ENCODE data around the gene MAPKBP1.

The MAPKBP1 gene

DNA sequence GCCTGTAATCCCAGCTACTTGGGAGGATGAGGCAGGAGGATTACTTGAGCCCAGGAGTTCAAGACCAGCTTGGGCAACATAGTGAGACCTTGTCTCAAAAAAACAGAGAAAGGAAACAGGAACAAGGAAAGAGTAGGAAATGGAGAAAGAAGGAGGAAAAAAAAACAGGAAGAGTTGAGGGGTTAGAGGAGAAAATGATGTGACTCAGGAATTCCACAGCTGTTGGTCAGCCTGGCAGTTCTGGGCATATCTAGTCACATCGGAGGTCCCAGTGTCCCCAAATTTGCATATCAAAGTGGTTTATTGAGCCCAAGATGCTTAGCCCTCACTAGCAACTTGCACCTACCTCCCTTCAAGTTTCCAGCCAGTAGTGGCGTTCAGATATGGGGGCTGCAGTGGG lies 34.8 kb downstream of the MAPKBP1 start:
- Histone ChIP-seq H3K4me3 (ENCODE audit: low read depth, low read length) (no peak overlapping the region), H3K27ac (ENCODE audit: extremely low read depth, low read depth, low read length) (no peak overlapping the region), H3K36me3 (ENCODE audit: control insufficient read depth in 2 of 2, insufficient read depth in 1 of 2, low read length in 2 of 2) (peaks cover 0 to 6% of the 10 kb centered on the region in 2 experiments; a peak in 1 of 3 replicates), H3K9me3 (ENCODE audit: control insufficient read depth, insufficient read depth, low read depth, low read length) (no peaks in the 10 kb centered on the region), H3K4me1 (ENCODE audit: control insufficient read depth, insufficient read depth, low read length) (no peaks in the 10 kb centered on the region)
- TF ChIP-seq ZNF473 (tag by site-specific recombination; IDR thresholded peaks at IDR 0.05): no peak
- TF ChIP-seq, protein P1, sequence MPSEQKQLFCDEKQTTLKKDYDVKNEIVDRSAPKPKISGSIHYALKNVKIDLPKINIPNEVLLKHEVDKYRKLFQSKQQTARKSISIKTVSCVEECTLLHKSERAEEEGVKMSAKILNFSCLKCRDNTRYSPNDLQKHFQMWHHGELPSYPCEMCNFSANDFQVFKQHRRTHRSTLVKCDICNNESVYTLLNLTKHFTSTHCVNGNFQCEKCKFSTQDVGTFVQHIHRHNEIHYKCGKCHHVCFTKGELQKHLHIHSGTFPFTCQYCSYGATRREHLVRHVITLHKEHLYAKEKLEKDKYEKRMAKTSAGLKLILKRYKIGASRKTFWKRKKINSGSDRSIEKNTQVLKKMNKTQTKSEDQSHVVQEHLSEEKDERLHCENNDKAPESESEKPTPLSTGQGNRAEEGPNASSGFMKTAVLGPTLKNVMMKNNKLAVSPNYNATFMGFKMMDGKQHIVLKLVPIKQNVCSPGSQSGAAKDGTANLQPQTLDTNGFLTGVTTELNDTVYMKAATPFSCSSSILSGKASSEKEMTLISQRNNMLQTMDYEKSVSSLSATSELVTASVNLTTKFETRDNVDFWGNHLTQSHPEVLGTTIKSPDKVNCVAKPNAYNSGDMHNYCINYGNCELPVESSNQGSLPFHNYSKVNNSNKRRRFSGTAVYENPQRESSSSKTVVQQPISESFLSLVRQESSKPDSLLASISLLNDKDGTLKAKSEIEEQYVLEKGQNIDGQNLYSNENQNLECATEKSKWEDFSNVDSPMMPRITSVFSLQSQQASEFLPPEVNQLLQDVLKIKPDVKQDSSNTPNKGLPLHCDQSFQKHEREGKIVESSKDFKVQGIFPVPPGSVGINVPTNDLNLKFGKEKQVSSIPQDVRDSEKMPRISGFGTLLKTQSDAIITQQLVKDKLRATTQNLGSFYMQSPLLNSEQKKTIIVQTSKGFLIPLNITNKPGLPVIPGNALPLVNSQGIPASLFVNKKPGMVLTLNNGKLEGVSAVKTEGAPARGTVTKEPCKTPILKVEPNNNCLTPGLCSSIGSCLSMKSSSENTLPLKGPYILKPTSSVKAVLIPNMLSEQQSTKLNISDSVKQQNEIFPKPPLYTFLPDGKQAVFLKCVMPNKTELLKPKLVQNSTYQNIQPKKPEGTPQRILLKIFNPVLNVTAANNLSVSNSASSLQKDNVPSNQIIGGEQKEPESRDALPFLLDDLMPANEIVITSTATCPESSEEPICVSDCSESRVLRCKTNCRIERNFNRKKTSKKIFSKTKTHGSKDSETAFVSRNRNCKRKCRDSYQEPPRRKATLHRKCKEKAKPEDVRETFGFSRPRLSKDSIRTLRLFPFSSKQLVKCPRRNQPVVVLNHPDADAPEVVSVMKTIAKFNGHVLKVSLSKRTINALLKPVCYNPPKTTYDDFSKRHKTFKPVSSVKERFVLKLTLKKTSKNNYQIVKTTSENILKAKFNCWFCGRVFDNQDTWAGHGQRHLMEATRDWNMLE (tag by site-specific recombination; conservative IDR thresholded peaks at IDR 0.05; ENCODE audit: low read depth): no peak
- TF ChIP-seq, protein P2, sequence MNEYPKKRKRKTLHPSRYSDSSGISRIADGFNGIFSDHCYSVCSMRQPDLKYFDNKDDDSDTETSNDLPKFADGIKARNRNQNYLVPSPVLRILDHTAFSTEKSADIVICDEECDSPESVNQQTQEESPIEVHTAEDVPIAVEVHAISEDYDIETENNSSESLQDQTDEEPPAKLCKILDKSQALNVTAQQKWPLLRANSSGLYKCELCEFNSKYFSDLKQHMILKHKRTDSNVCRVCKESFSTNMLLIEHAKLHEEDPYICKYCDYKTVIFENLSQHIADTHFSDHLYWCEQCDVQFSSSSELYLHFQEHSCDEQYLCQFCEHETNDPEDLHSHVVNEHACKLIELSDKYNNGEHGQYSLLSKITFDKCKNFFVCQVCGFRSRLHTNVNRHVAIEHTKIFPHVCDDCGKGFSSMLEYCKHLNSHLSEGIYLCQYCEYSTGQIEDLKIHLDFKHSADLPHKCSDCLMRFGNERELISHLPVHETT (tag by site-specific recombination; IDR thresholded peaks at IDR 0.05): no peak
- TF ChIP-seq ZNF555 (tag by site-specific recombination; conservative IDR thresholded peaks at IDR 0.05): no peak
- TF ChIP-seq ZNF366 (tag by site-specific recombination; conservative IDR thresholded peaks at IDR 0.05): no peak
- TF ChIP-seq ZNF274 (IDR thresholded peaks at IDR 0.05; ENCODE audit: low read length): no peak
- TF ChIP-seq ZNF274 (tag by site-specific recombination; IDR thresholded peaks at IDR 0.05; ENCODE audit: borderline replicate concordance): no peak
- no peak for TF ChIP-seq ZNF146 (tag by site-specific recombination; IDR thresholded peaks at IDR 0.05)
- no peak for TF ChIP-seq ZNF394 (tag by site-specific recombination; IDR thresholded peaks at IDR 0.05; ENCODE audit: borderline replicate concordance)
- TF ChIP-seq ZNF560 (tag by site-specific recombination; IDR thresholded peaks at IDR 0.05; ENCODE audit: borderline replicate concordance): no peak
- no peak for TF ChIP-seq SP7 (tag by site-specific recombination; IDR thresholded peaks at IDR 0.05)
- ChIA-PET CTCF (interaction anchor here (0.6 to 6.5 kb wide), 7 partner anchors 15 to 343 kb away, joined by 3 to 100 read pairs (median 4); partner anchors contain the start of gene MAPKBP1), POLR2A (interaction anchor here (1.3 kb wide), 1 partner anchor 35 kb away, joined by 5 read pairs; the partner anchor contains the start of gene MAPKBP1)

DNA sequence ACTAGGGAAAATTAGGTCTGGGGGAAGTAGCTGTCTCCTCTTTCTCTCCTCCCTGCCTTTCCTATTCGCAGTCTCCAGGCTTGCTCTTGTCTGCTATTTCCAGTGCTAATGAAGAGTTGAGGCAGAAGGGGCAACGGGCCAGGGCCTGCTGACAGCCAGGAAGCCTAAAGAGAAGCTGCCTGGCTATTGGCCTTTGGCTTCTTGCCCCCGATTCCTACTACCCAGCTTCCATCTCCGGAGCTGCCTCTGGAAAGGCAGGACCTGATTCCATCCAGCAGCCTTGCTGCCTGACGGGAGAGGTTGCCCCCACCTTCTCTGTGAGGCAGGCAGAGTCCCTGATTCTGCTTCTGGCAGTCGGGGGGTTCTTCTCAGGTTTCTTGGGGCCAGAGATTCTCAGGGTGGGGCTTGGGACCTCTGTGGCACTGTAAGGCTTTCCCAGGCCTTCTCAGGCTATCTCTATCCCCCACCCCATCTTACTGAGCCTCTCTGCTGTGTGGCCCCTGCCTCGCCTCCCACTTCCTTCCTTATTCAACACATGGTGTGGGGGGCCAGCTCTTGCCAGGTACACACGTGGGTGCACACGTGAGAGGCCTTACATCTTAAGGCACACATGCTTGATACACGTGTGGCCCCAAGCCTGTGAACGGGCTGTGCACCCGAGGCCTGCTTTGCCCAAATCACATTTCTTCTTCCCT lies 35.4 kb downstream of the MAPKBP1 start:
- CTCF ChIA-PET: interaction anchor here (0.6 to 6.5 kb wide), 10 partner anchors 16 to 344 kb away, joined by 3 to 100 read pairs (median 4); partner anchors contain the start of gene MAPKBP1
- no peak overlapping the region for H3K4me3 ChIP-seq (ENCODE audit: low read depth, low read length)
- H3K9me3 ChIP-seq (ENCODE audit: control insufficient read depth, insufficient read depth, low read depth, low read length): no peaks in the 10 kb centered on the region
- POLR2A ChIA-PET: interaction anchor here (0.6 to 1.3 kb wide), 2 partner anchors 35 to 206 kb away, joined by 5 to 8 read pairs; partner anchors contain the start of gene MAPKBP1
- no peak overlapping the region for H3K27ac ChIP-seq (ENCODE audit: extremely low read depth, low read depth, low read length)
- H3K4me1 ChIP-seq (ENCODE audit: control insufficient read depth, insufficient read depth, low read length): no peaks in the 10 kb centered on the region
- H3K36me3 ChIP-seq (ENCODE audit: control insufficient read depth in 2 of 2, insufficient read depth in 1 of 2, low read length in 2 of 2): peaks cover 0 to 9% of the 10 kb centered on the region in 2 experiments; a peak in 1 of 3 replicates
- TF ChIP-seq, protein P3, sequence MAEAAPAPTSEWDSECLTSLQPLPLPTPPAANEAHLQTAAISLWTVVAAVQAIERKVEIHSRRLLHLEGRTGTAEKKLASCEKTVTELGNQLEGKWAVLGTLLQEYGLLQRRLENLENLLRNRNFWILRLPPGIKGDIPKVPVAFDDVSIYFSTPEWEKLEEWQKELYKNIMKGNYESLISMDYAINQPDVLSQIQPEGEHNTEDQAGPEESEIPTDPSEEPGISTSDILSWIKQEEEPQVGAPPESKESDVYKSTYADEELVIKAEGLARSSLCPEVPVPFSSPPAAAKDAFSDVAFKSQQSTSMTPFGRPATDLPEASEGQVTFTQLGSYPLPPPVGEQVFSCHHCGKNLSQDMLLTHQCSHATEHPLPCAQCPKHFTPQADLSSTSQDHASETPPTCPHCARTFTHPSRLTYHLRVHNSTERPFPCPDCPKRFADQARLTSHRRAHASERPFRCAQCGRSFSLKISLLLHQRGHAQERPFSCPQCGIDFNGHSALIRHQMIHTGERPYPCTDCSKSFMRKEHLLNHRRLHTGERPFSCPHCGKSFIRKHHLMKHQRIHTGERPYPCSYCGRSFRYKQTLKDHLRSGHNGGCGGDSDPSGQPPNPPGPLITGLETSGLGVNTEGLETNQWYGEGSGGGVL (tag by site-specific recombination; IDR thresholded peaks at IDR 0.05): no peak
- no peak for TF ChIP-seq ZFP3 (tag by site-specific recombination; IDR thresholded peaks at IDR 0.05; ENCODE audit: low read depth)
- TF ChIP-seq SP2 (tag by site-specific recombination; IDR thresholded peaks at IDR 0.05): no peak
- TF ChIP-seq, protein P4, sequence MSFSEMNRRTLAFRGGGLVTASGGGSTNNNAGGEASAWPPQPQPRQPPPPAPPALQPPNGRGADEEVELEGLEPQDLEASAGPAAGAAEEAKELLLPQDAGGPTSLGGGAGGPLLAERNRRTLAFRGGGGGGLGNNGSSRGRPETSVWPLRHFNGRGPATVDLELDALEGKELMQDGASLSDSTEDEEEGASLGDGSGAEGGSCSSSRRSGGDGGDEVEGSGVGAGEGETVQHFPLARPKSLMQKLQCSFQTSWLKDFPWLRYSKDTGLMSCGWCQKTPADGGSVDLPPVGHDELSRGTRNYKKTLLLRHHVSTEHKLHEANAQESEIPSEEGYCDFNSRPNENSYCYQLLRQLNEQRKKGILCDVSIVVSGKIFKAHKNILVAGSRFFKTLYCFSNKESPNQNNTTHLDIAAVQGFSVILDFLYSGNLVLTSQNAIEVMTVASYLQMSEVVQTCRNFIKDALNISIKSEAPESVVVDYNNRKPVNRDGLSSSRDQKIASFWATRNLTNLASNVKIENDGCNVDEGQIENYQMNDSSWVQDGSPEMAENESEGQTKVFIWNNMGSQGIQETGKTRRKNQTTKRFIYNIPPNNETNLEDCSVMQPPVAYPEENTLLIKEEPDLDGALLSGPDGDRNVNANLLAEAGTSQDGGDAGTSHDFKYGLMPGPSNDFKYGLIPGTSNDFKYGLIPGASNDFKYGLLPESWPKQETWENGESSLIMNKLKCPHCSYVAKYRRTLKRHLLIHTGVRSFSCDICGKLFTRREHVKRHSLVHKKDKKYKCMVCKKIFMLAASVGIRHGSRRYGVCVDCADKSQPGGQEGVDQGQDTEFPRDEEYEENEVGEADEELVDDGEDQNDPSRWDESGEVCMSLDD (tag by site-specific recombination; IDR thresholded peaks at IDR 0.05): no peak
